ENCODE measurements around the gene NOS3. TPM values are rescaled to one million over a fixed set of nuclear protein-coding genes. Genes with fewer than 3 reads are reported as not detected.

NOS3 gene
- total RNA-seq, 1 experiment from 2014 or later, result 0.66 TPM

DNA sequence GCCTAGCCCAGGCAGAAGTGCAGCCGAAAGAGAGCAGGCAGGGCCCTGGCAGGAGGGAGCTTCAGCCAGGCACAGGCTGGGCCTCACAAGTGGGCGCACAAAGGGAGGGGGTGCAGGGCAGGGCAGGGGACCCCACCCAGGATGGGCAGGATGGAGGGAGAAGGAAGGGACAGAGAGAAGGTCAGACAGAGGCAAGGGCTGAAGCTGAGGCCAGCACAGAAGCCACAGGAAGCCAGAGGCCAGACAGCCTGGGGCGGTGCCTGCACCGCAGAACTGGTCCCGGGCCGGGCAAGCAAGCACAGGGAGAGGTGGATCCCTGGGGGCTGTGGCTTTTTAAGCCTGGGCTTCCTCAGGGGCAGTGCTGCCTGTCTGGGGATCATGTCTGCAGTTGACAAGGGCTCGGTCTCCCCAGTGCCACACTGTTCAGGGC, 16.7 kb downstream of the NOS3 start:
- Histone ChIP-seq H3K4me2 (ENCODE audit: low read length) (no peak overlapping the region), H4K20me1 (ENCODE audit: low read length) (no peaks in the 10 kb centered on the region), H3K9me2 (replicated peaks; ENCODE audit: low read length) (no peaks in the 10 kb centered on the region), H3K9ac (ENCODE audit: low read length) (no peak overlapping the region), H3K79me2 (ENCODE audit: low read length) (no peaks in the 10 kb centered on the region), H3K36me3 (ENCODE audit: low read depth, low read length) (no peaks in the 10 kb centered on the region), H3K9me3 (ENCODE audit: low read length) (no peaks in the 10 kb centered on the region), H3K27ac (ENCODE audit: low read length) (no peak overlapping the region), H3K4me1 (ENCODE audit: insufficient read depth, low read length) (peaks cover 9% of the 10 kb centered on the region), H2AFZ (ENCODE audit: low read length) (no peak overlapping the region), H3K27me3 (ENCODE audit: low read length) (no peaks in the 10 kb centered on the region), H3K4me3 (ENCODE audit: low read length) (no peak overlapping the region), H3F3A (ENCODE audit: low read length, unreplicated experiment) (no peaks in the 10 kb centered on the region)
- BruUV-seq (replicated peaks), result no TSS peak
- ATAC-seq (0 out of 2 replicates have a peak, but pooled peaks have one; percentile 14), DNase-seq (no peak)
- CTCF ChIA-PET, result interaction anchor here (0.9 kb wide), 1 partner anchor 11 kb away, joined by 4 read pairs; no protein-coding TSS in a partner anchor
- no peak for TF ChIP-seq EZH2 (IDR thresholded peaks at IDR 0.05; ENCODE audit: low read length, unreplicated experiment)
- TF ChIP-seq, protein P1, sequence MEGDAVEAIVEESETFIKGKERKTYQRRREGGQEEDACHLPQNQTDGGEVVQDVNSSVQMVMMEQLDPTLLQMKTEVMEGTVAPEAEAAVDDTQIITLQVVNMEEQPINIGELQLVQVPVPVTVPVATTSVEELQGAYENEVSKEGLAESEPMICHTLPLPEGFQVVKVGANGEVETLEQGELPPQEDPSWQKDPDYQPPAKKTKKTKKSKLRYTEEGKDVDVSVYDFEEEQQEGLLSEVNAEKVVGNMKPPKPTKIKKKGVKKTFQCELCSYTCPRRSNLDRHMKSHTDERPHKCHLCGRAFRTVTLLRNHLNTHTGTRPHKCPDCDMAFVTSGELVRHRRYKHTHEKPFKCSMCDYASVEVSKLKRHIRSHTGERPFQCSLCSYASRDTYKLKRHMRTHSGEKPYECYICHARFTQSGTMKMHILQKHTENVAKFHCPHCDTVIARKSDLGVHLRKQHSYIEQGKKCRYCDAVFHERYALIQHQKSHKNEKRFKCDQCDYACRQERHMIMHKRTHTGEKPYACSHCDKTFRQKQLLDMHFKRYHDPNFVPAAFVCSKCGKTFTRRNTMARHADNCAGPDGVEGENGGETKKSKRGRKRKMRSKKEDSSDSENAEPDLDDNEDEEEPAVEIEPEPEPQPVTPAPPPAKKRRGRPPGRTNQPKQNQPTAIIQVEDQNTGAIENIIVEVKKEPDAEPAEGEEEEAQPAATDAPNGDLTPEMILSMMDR (conservative IDR thresholded peaks at IDR 0.05; ENCODE audit: low read depth, low read length), result no peak
- TF ChIP-seq EZH2phosphoT487 (IDR thresholded peaks at IDR 0.05; ENCODE audit: borderline replicate concordance, low read length), result no peak
- POLR2A ChIA-PET (ENCODE audit: unreplicated experiment), result no interaction called here
- intact Hi-C loops (cut with micrococcal nuclease), result no loop called here

DNA sequence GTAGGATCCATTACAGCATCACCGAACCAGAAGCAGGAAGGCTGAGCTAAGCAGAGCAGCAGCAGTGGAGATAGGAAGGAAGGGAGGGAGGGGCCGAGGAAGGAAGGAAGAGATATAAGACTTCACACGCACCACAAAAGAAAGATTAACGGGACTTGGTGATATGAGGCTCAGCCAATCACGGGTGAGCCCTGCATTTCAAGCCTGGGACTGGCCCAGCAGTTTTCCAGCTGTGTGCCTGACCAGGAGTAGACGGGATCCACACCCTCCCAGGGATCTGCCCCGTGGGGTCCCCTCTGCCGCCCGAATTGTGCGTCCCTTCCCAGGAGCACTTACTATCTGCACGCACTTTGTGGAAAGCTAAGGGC, 17.3 kb downstream of the NOS3 start:
- Histone ChIP-seq H3K9me2 (replicated peaks; ENCODE audit: low read length) (no peaks in the 10 kb centered on the region), H3K9ac (ENCODE audit: low read length) (no peak overlapping the region), H3K4me1 (ENCODE audit: insufficient read depth, low read length) (peaks cover 9% of the 10 kb centered on the region), H3K9me3 (ENCODE audit: low read length) (no peaks in the 10 kb centered on the region), H3K27ac (ENCODE audit: low read length) (no peak overlapping the region), H3K4me3 (ENCODE audit: low read length) (no peak overlapping the region), H3K36me3 (ENCODE audit: low read depth, low read length) (no peaks in the 10 kb centered on the region), H3K4me2 (ENCODE audit: low read length) (no peak overlapping the region), H3K79me2 (ENCODE audit: low read length) (no peaks in the 10 kb centered on the region), H4K20me1 (ENCODE audit: low read length) (no peaks in the 10 kb centered on the region), H2AFZ (ENCODE audit: low read length) (no peak overlapping the region), H3F3A (ENCODE audit: low read length, unreplicated experiment) (no peaks in the 10 kb centered on the region), H3K27me3 (ENCODE audit: low read length) (no peaks in the 10 kb centered on the region)
- no TSS peak for BruUV-seq (replicated peaks)
- ChIA-PET POLR2A (ENCODE audit: unreplicated experiment) (no interaction called here), CTCF (interaction anchor here (0.9 kb wide), 1 partner anchor 10 kb away, joined by 4 read pairs; no protein-coding TSS in a partner anchor)
- DNase-seq (no peak), ATAC-seq (no peak)
- intact Hi-C loops (cut with micrococcal nuclease), result no loop called here
- TF ChIP-seq, protein P1 (conservative IDR thresholded peaks at IDR 0.05; ENCODE audit: low read depth, low read length), result no peak
- TF ChIP-seq EZH2 (IDR thresholded peaks at IDR 0.05; ENCODE audit: low read length, unreplicated experiment) (no peak), EZH2phosphoT487 (IDR thresholded peaks at IDR 0.05; ENCODE audit: borderline replicate concordance, low read length) (no peak)

GRCh38 chr7:151008511-151009323, 17.9 kb downstream of the NOS3 start:
- H3K4me1 ChIP-seq (ENCODE audit: insufficient read depth, low read length), result peaks cover 4% of the 10 kb centered on the region; the same call in 1 of the 2 replicates
- no peak overlapping the region for H3K9ac ChIP-seq (ENCODE audit: low read length)
- no peak for TF ChIP-seq EZH2 (IDR thresholded peaks at IDR 0.05; ENCODE audit: low read length, unreplicated experiment)
- TF ChIP-seq, protein P1 (conservative IDR thresholded peaks at IDR 0.05; ENCODE audit: low read depth, low read length), result peak; percentile 60
- TF ChIP-seq EZH2phosphoT487 (IDR thresholded peaks at IDR 0.05; ENCODE audit: borderline replicate concordance, low read length), result no peak
- no peak overlapping the region for H3K4me3 ChIP-seq (ENCODE audit: low read length)
- H3K79me2 ChIP-seq (ENCODE audit: low read length), result no peaks in the 10 kb centered on the region
- ChIA-PET POLR2A (ENCODE audit: unreplicated experiment) (no interaction called here), CTCF (interaction anchor here (0.9 kb wide), 1 partner anchor 10 kb away, joined by 4 read pairs; no protein-coding TSS in a partner anchor)
- ATAC-seq (no peak), DNase-seq (no peak)
- no peak overlapping the region for H3K4me2 ChIP-seq (ENCODE audit: low read length)
- H3K36me3 ChIP-seq (ENCODE audit: low read depth, low read length), result no peaks in the 10 kb centered on the region
- H3K9me2 ChIP-seq (replicated peaks; ENCODE audit: low read length), result no peaks in the 10 kb centered on the region
- no peak overlapping the region for H2AFZ ChIP-seq (ENCODE audit: low read length)
- H3K9me3 ChIP-seq (ENCODE audit: low read length), result no peaks in the 10 kb centered on the region
- no peaks in the 10 kb centered on the region for H3F3A ChIP-seq (ENCODE audit: low read length, unreplicated experiment)
- H4K20me1 ChIP-seq (ENCODE audit: low read length), result no peaks in the 10 kb centered on the region
- H3K27me3 ChIP-seq (ENCODE audit: low read length), result no peaks in the 10 kb centered on the region
- intact Hi-C loops (cut with micrococcal nuclease), result no loop called here
- no peak overlapping the region for H3K27ac ChIP-seq (ENCODE audit: low read length)
- no TSS peak for BruUV-seq (replicated peaks)
